Testis (tissue), 2 donors: ENCODE results near the gene NXNL1.

Experiments used
- POLR2A ChIP-seq: fragments of 450-650 bp; IDR thresholded peaks from one replicate; pipeline ENCODE4 v1.6.1; 2017; ENCODE audit warnings: antibody characterized with exemption, mild to moderate bottlenecking, moderate library complexity
- TF ChIP-seq, protein P1 (sequence below), 3 experiments: fragments of 450-650 bp in 2 of 3; fragments of 200-600 bp in 1 of 3; sonication (generic) in 1 of 3; IDR thresholded peaks; one replicate each; pipeline ENCODE4 v1.5.1; 2016 to 2019; ENCODE audit warnings: antibody characterized with exemption in 3 of 3, mild to moderate bottlenecking in 2 of 3, moderate library complexity in 1 of 3

DNA sequence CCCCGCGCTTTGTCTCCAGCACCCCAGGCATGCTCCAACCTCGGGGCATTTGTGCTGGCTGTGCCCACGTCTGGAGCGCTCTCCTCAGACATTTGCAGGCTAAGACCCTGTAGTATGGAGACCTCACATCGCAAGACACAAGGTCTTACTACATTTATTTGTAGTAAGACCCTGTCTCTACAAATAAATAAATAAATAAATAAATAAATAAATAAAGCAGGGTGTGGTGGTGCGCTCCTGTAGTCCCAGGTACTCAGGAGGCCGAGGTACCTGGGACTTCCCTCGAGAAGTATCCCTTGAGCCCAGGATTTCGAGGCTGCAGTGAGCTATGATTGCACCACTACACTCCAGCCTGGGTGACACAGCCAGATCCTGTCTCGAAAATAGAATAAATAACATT is 4.6 kb downstream of the NXNL1 start:
- TF ChIP-seq, protein P1, sequence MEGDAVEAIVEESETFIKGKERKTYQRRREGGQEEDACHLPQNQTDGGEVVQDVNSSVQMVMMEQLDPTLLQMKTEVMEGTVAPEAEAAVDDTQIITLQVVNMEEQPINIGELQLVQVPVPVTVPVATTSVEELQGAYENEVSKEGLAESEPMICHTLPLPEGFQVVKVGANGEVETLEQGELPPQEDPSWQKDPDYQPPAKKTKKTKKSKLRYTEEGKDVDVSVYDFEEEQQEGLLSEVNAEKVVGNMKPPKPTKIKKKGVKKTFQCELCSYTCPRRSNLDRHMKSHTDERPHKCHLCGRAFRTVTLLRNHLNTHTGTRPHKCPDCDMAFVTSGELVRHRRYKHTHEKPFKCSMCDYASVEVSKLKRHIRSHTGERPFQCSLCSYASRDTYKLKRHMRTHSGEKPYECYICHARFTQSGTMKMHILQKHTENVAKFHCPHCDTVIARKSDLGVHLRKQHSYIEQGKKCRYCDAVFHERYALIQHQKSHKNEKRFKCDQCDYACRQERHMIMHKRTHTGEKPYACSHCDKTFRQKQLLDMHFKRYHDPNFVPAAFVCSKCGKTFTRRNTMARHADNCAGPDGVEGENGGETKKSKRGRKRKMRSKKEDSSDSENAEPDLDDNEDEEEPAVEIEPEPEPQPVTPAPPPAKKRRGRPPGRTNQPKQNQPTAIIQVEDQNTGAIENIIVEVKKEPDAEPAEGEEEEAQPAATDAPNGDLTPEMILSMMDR (IDR thresholded peaks at IDR 0.05), result no peak
- no peak for TF ChIP-seq POLR2A
